Fibroblast of lung (primary cell): ENCODE data around the gene BCAS3. TPM values are rescaled to one million over a fixed set of nuclear protein-coding genes. Genes with fewer than 3 reads are reported as not detected.

Source experiments
- DNase-seq, 2 donors: peaks; one replicate each; pipeline versions ENCODE4 v3.0.0 to v3.0.0-alpha.2; 2010; ENCODE audit warnings: low read depth in 2 of 2
- H2AFZ ChIP-seq: 2 replicates; pipeline ENCODE4 v1.5.1; 2012; ENCODE audit warnings: low read length, control low read depth, inconsistent platforms
- H3K27ac ChIP-seq: 2 replicates; pipeline ENCODE4 v1.5.1; 2011; ENCODE audit warnings: low read length, control low read depth; ENCODE audit not compliant: insufficient read depth
- H3K27me3 ChIP-seq: 2 replicates; pipeline ENCODE4 v1.5.1; 2011; ENCODE audit warnings: mild to moderate bottlenecking, low read length; ENCODE audit not compliant: control insufficient read depth, insufficient read depth
- H3K36me3 ChIP-seq: 2 replicates; pipeline ENCODE4 v1.5.1; 2011; ENCODE audit warnings: low read length; ENCODE audit not compliant: control insufficient read depth, insufficient read depth
- H3K4me1 ChIP-seq: 2 replicates; pipeline ENCODE4 v1.5.1; 2011; ENCODE audit warnings: low read length; ENCODE audit not compliant: control insufficient read depth, insufficient read depth; ENCODE audit errors: extremely low read depth
- H3K4me2 ChIP-seq: 2 replicates; pipeline ENCODE4 v1.5.1; 2011; ENCODE audit warnings: low read length, control low read depth; ENCODE audit not compliant: insufficient read depth; ENCODE audit errors: extremely low read depth
- H3K4me3 ChIP-seq, 4 experiments: fragments of 200-600 bp in 1 of 4; sonication (generic) in 1 of 4; replicated peaks in 1 of 4; 2 replicates each; pipeline ENCODE4 v1.5.1; 2011 to 2016; ENCODE audit warnings: low read length in 4 of 4, low read depth in 3 of 4, mild to moderate bottlenecking in 3 of 4, control low read depth in 2 of 4, inconsistent platforms in 1 of 4, mixed read lengths in 1 of 4; ENCODE audit not compliant: insufficient read depth in 1 of 4; ENCODE audit errors: control extremely low read depth in 1 of 4
- H3K79me2 ChIP-seq: 2 replicates; pipeline ENCODE4 v1.5.1; 2012; ENCODE audit warnings: mild to moderate bottlenecking, low read length, inconsistent platforms; ENCODE audit not compliant: control insufficient read depth, insufficient read depth
- H3K9ac ChIP-seq: 2 replicates; pipeline ENCODE4 v1.5.1; 2011; ENCODE audit warnings: mild to moderate bottlenecking, low read length, control low read depth; ENCODE audit not compliant: insufficient read depth
- H3K9me3 ChIP-seq: 2 replicates; pipeline ENCODE4 v1.5.1; 2012; ENCODE audit warnings: low read depth, low read length; ENCODE audit not compliant: control insufficient read depth, insufficient read depth
- H4K20me1 ChIP-seq: 2 replicates; pipeline ENCODE4 v1.5.1; 2011; ENCODE audit warnings: low read length; ENCODE audit not compliant: control insufficient read depth, insufficient read depth; ENCODE audit errors: extremely low read depth
- EZH2 ChIP-seq: IDR thresholded peaks from 2 replicates; pipeline ENCODE4 v1.5.1; 2012; ENCODE audit warnings: low read length, control low read depth, mild to moderate bottlenecking; ENCODE audit errors: missing control alignments
- polyA plus RNA-seq, 2 donors: library from polyadenylated mRNA; depleted of rRNA in 1 of 2; stranded (reverse) in 1 of 2; unstranded in 1 of 2; fragments of >200 nt; gene quantifications; 2 replicates each; pipeline ENCODE4 v1.2.1, GENCODE V29; 2011 to 2012; ENCODE audit warnings: missing spikeins in 1 of 2
- total RNA-seq: library from RNA; depleted of rRNA; stranded (reverse); fragments of >200 nt; gene quantifications from 2 replicates; pipeline ENCODE4 v1.2.1, GENCODE V29; 2014
- TF ChIP-seq, protein P1 (sequence below), 2 donors: IDR thresholded peaks in 1 of 2; conservative IDR thresholded peaks in 1 of 2; 1 replicate in 1 of 2; 2 replicates in 1 of 2; pipeline ENCODE4 v1.5.1; 2011 to 2012; ENCODE audit warnings: low read length in 2 of 2, control low read depth in 1 of 2, inconsistent platforms in 1 of 2, low read depth in 1 of 2, mild to moderate bottlenecking in 1 of 2

BCAS3 gene
- total and polyA plus RNA-seq, 2 donors (not counting 1 experiment from before 2014, with no cell fraction given) = 9.9 to 43.6 TPM

DNA sequence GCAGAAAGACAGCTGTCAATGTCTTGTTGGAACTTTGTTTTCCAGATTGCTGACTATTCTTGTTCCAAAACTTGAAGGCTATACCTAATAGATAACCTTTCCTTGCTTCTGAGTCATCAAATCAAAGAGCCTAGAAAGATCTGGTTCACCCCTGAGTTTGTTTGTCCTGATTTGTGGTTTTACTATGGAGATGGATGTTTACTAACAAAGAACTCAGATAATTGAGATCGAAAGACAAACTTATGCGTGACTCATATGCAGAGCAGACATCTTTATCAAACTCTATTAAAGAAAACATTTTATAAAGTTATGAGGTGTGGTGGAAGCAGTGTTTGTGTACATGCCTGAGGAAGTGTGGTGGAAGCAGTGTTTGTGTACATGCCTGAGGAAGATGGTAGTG is 410.9 kb downstream of the BCAS3 start:
- no peaks in the 10 kb centered on the region for H4K20me1 ChIP-seq
- no peak overlapping the region for H3K9ac ChIP-seq
- no peaks in the 10 kb centered on the region for H3K4me1 ChIP-seq
- H3K27me3 ChIP-seq = no peaks in the 10 kb centered on the region
- no peak overlapping the region for H3K4me3 ChIP-seq
- H3K9me3 ChIP-seq = no peaks in the 10 kb centered on the region
- H2AFZ ChIP-seq = no peak overlapping the region
- TF ChIP-seq, protein P1, sequence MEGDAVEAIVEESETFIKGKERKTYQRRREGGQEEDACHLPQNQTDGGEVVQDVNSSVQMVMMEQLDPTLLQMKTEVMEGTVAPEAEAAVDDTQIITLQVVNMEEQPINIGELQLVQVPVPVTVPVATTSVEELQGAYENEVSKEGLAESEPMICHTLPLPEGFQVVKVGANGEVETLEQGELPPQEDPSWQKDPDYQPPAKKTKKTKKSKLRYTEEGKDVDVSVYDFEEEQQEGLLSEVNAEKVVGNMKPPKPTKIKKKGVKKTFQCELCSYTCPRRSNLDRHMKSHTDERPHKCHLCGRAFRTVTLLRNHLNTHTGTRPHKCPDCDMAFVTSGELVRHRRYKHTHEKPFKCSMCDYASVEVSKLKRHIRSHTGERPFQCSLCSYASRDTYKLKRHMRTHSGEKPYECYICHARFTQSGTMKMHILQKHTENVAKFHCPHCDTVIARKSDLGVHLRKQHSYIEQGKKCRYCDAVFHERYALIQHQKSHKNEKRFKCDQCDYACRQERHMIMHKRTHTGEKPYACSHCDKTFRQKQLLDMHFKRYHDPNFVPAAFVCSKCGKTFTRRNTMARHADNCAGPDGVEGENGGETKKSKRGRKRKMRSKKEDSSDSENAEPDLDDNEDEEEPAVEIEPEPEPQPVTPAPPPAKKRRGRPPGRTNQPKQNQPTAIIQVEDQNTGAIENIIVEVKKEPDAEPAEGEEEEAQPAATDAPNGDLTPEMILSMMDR (conservative IDR thresholded peaks at IDR 0.05 in 1 of 2, IDR thresholded peaks at IDR 0.05 in 1 of 2; ENCODE audit: low read depth in 1 of 2, low read length in 2 of 2) = no peak
- TF ChIP-seq EZH2 = no peak
- no peaks in the 10 kb centered on the region for H3K79me2 ChIP-seq
- H3K36me3 ChIP-seq = no peaks in the 10 kb centered on the region
- H3K27ac ChIP-seq = no peak overlapping the region
- peak in 1 of 2 donors; percentile 25 for DNase-seq
- H3K4me2 ChIP-seq = no peak overlapping the region

DNA sequence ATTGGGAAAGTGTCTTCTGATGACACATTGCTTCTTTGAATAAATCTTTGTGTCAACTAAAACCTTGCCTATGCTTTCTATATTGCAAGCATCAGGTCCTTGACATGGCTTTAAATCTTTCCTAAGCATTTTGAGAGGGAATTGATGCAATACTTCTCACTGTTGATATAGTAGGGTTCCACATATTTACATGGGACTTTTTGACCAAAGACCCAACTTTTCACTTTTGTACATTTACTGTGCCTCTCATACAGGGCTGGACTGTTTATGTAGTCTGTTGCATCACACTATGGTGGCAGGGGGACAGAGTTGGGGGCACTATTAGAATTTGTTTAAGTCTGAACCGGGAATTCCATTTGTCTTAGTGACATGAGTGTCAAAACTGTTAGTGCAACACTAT is 413.4 kb downstream of the BCAS3 start:
- Histone ChIP-seq H3K27ac (no peak overlapping the region), H4K20me1 (no peaks in the 10 kb centered on the region), H3K9ac (no peak overlapping the region), H3K9me3 (no peaks in the 10 kb centered on the region), H2AFZ (no peak overlapping the region), H3K4me3 (no peak overlapping the region), H3K4me1 (no peaks in the 10 kb centered on the region), H3K27me3 (no peaks in the 10 kb centered on the region), H3K36me3 (no peaks in the 10 kb centered on the region), H3K4me2 (no peak overlapping the region), H3K79me2 (no peaks in the 10 kb centered on the region)
- DNase-seq = no peak
- no peak for TF ChIP-seq EZH2
- TF ChIP-seq, protein P1 (conservative IDR thresholded peaks at IDR 0.05 in 1 of 2, IDR thresholded peaks at IDR 0.05 in 1 of 2; ENCODE audit: low read depth in 1 of 2, low read length in 2 of 2) = no peak

DNA sequence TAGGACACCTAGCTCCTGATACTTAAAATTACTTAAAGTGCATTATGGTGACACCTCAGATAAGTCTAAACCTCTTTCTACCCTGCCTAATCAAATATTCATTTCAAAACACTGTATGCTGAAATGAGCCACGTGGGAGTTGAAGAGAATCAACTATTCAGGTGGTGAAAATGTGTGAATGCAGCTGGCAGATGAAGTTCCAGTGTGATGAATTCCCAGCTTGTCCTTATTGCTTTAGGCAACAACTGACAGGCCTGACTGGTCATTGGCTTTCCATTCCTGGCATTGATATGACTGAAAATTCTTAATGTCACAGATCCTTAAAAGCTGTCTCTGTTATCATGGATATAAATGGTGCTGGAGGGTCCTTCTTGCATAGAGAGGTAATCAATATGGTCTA is 420.1 kb downstream of the BCAS3 start:
- Histone ChIP-seq H3K4me3 (no peak overlapping the region), H3K36me3 (no peaks in the 10 kb centered on the region), H3K9me3 (no peaks in the 10 kb centered on the region), H3K79me2 (no peaks in the 10 kb centered on the region), H3K9ac (no peak overlapping the region), H2AFZ (no peak overlapping the region), H3K27ac (no peak overlapping the region), H4K20me1 (no peaks in the 10 kb centered on the region), H3K4me2 (no peak overlapping the region), H3K27me3 (no peaks in the 10 kb centered on the region), H3K4me1 (no peaks in the 10 kb centered on the region)
- TF ChIP-seq, protein P1 (conservative IDR thresholded peaks at IDR 0.05 in 1 of 2, IDR thresholded peaks at IDR 0.05 in 1 of 2; ENCODE audit: low read depth in 1 of 2, low read length in 2 of 2) = no peak
- TF ChIP-seq EZH2 = no peak
- no peak for DNase-seq
